DOHH2 (cell line): ENCODE measurements around the gene HOXA6.

Experiments used
- H3F3A ChIP-seq: fragments of 200-600 bp; sonication (generic), shearing (Covaris generic); 2 replicates; pipeline ENCODE4 v1.6.0; 2016; ENCODE audit warnings: antibody characterized with exemption, mild to moderate bottlenecking; ENCODE audit not compliant: control insufficient read depth, insufficient read depth
- H3K27ac ChIP-seq: fragments of 200-600 bp; sonication (generic); 2 replicates; pipeline ENCODE4 v1.5.1; 2014; ENCODE audit warnings: low read depth, mild to moderate bottlenecking, low read length, moderate library complexity
- H3K27me3 ChIP-seq: fragments of 200-600 bp; sonication (generic); 2 replicates; pipeline ENCODE4 v1.6.1; 2014; ENCODE audit warnings: mild to moderate bottlenecking, low read length, mixed read lengths; ENCODE audit not compliant: control insufficient read depth
- H3K36me3 ChIP-seq: fragments of 200-600 bp; sonication (generic); 2 replicates; pipeline ENCODE4 v1.6.1; 2014; ENCODE audit warnings: mild to moderate bottlenecking, low read length, moderate library complexity, mixed read lengths; ENCODE audit not compliant: control insufficient read depth
- H3K4me1 ChIP-seq: fragments of 200-600 bp; sonication (generic); 2 replicates; pipeline ENCODE4 v1.6.1; 2014; ENCODE audit warnings: mild to moderate bottlenecking, low read length, mixed read lengths; ENCODE audit not compliant: control insufficient read depth
- H3K4me2 ChIP-seq: fragments of 200-600 bp; sonication (generic); 2 replicates; pipeline ENCODE4 v1.6.0; 2014; ENCODE audit warnings: mild to moderate bottlenecking, low read length, moderate library complexity
- H3K4me3 ChIP-seq: fragments of 200-600 bp; sonication (generic); 2 replicates; pipeline ENCODE4 v1.5.1; 2014; ENCODE audit warnings: mild to moderate bottlenecking, low read length, mixed read lengths
- H3K79me2 ChIP-seq: fragments of 200-600 bp; sonication (generic); 2 replicates; pipeline ENCODE4 v1.6.1; 2014; ENCODE audit warnings: mild to moderate bottlenecking, low read length, mixed read lengths; ENCODE audit not compliant: control insufficient read depth
- H3K9me2 ChIP-seq: fragments of 200-600 bp; sonication (generic); replicated peaks from 2 replicates; pipeline ENCODE4 v1.6.1; 2014; ENCODE audit warnings: mild to moderate bottlenecking, low read length, mixed read lengths; ENCODE audit not compliant: control insufficient read depth
- H3K9me3 ChIP-seq: fragments of 200-600 bp; sonication (generic); 2 replicates; pipeline ENCODE4 v1.6.1; 2014; ENCODE audit warnings: antibody characterized with exemption, low read length, mixed read lengths; ENCODE audit not compliant: control insufficient read depth, insufficient read depth
- H4K20me1 ChIP-seq: fragments of 200-600 bp; sonication (generic); 2 replicates; pipeline ENCODE4 v1.6.0; 2014; ENCODE audit warnings: low read depth, mild to moderate bottlenecking, antibody characterized with exemption, low read length, moderate library complexity; ENCODE audit not compliant: control insufficient read depth, insufficient read depth
- EZH2phosphoT487 ChIP-seq: fragments of 200-600 bp; sonication (generic); IDR thresholded peaks from 2 replicates; pipeline ENCODE4 v1.6.1; 2017; ENCODE audit warnings: borderline replicate concordance, mild to moderate bottlenecking, antibody characterized with exemption, low read length, moderate library complexity, mixed read lengths
- TF ChIP-seq, protein P1 (sequence below): fragments of 200-600 bp; sonication (generic); IDR thresholded peaks from one replicate; pipeline ENCODE4 v1.5.1; 2014; ENCODE audit warnings: antibody characterized with exemption, mild to moderate bottlenecking, low read depth, low read length; ENCODE audit not compliant: poor library complexity, severe bottlenecking

The HOXA6 gene

GRCh38 chr7:27173511-27173955, 26.0 kb upstream of the HOXA6 start:
- peak overlapping the region; percentile 73 for H3K4me2 ChIP-seq
- H3K79me2 ChIP-seq = no peaks in the 10 kb centered on the region

GRCh38 chr7:27172823-27173510, 25.4 kb upstream of the HOXA6 start:
- TF ChIP-seq EZH2phosphoT487 = no peak
- TF ChIP-seq, protein P1, sequence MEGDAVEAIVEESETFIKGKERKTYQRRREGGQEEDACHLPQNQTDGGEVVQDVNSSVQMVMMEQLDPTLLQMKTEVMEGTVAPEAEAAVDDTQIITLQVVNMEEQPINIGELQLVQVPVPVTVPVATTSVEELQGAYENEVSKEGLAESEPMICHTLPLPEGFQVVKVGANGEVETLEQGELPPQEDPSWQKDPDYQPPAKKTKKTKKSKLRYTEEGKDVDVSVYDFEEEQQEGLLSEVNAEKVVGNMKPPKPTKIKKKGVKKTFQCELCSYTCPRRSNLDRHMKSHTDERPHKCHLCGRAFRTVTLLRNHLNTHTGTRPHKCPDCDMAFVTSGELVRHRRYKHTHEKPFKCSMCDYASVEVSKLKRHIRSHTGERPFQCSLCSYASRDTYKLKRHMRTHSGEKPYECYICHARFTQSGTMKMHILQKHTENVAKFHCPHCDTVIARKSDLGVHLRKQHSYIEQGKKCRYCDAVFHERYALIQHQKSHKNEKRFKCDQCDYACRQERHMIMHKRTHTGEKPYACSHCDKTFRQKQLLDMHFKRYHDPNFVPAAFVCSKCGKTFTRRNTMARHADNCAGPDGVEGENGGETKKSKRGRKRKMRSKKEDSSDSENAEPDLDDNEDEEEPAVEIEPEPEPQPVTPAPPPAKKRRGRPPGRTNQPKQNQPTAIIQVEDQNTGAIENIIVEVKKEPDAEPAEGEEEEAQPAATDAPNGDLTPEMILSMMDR = no peak
- Histone ChIP-seq H3K79me2 (no peaks in the 10 kb centered on the region), H3K9me2 (no peaks in the 10 kb centered on the region), H3K4me1 (peaks cover 13% of the 10 kb centered on the region), H3K27me3 (peaks cover 73% of the 10 kb centered on the region), H3K4me2 (peak overlapping the region; percentile 73), H3F3A (peaks cover 10% of the 10 kb centered on the region), H4K20me1 (peaks cover 5% of the 10 kb centered on the region; the same call in 1 of the 2 replicates), H3K27ac (no peak overlapping the region), H3K4me3 (peak overlapping the region; percentile 66), H3K36me3 (no peaks in the 10 kb centered on the region), H3K9me3 (no peaks in the 10 kb centered on the region)

More at GRCh38 chr7:27173511-27173955, 26.0 kb upstream of the HOXA6 start:
- Histone ChIP-seq H3K4me1 (peaks cover 13% of the 10 kb centered on the region), H3K27me3 (peaks cover 67% of the 10 kb centered on the region), H4K20me1 (peaks cover 5% of the 10 kb centered on the region; the same call in 1 of the 2 replicates), H3K36me3 (no peaks in the 10 kb centered on the region), H3K4me3 (peak overlapping the region; percentile 66), H3K27ac (no peak overlapping the region), H3F3A (peaks cover 10% of the 10 kb centered on the region), H3K9me2 (no peaks in the 10 kb centered on the region), H3K9me3 (no peaks in the 10 kb centered on the region)
- TF ChIP-seq, protein P1 = no peak
- peak; percentile 84 for TF ChIP-seq EZH2phosphoT487

- no peaks in the 10 kb centered on the region for H3K9me2 ChIP-seq
- H3K79me2 ChIP-seq = no peaks in the 10 kb centered on the region
- peaks cover 5% of the 10 kb centered on the region; the same call in 1 of the 2 replicates for H4K20me1 ChIP-seq
- H3K27ac ChIP-seq = no peak overlapping the region
- no peaks in the 10 kb centered on the region for H3K36me3 ChIP-seq
- peaks cover 10% of the 10 kb centered on the region for H3F3A ChIP-seq
- peaks cover 13% of the 10 kb centered on the region for H3K4me1 ChIP-seq
- no peak overlapping the region for H3K4me3 ChIP-seq
- peaks cover 79% of the 10 kb centered on the region for H3K27me3 ChIP-seq
- no peaks in the 10 kb centered on the region for H3K9me3 ChIP-seq
- TF ChIP-seq, protein P1 = no peak
- TF ChIP-seq EZH2phosphoT487 = no peak
- H3K4me2 ChIP-seq = peak overlapping the region; percentile 73; the same call in 1 of the 2 replicates
Measured at GRCh38 chr7:27172315-27172774, 24.8 kb upstream of the HOXA6 start.
